Esophagus squamous epithelium (tissue), 4 donors: ENCODE measurements around the gene RNU1-2.
"Not testable (repeated sequence)": the region's sequence is repeated elsewhere in the genome, so short reads cannot be mapped to it uniquely, and the experiment has no call there.

ENCODE experiments used
- CTCF ChIP-seq, 6 experiments: fragments of 450-650 bp in 4 of 6; fragments of 200-600 bp in 2 of 6; sonication (generic) in 2 of 6; IDR thresholded peaks; one replicate each; pipeline ENCODE4 v1.5.1; 2016 to 2019; ENCODE audit warnings: antibody characterized with exemption in 6 of 6, mild to moderate bottlenecking in 4 of 6, moderate library complexity in 4 of 6
- POLR2A ChIP-seq, 4 donors: fragments of 450-650 bp; IDR thresholded peaks; one replicate each; pipeline ENCODE4 v1.6.1; 2017; ENCODE audit warnings: antibody characterized with exemption in 4 of 4, mild to moderate bottlenecking in 4 of 4, moderate library complexity in 3 of 4

DNA sequence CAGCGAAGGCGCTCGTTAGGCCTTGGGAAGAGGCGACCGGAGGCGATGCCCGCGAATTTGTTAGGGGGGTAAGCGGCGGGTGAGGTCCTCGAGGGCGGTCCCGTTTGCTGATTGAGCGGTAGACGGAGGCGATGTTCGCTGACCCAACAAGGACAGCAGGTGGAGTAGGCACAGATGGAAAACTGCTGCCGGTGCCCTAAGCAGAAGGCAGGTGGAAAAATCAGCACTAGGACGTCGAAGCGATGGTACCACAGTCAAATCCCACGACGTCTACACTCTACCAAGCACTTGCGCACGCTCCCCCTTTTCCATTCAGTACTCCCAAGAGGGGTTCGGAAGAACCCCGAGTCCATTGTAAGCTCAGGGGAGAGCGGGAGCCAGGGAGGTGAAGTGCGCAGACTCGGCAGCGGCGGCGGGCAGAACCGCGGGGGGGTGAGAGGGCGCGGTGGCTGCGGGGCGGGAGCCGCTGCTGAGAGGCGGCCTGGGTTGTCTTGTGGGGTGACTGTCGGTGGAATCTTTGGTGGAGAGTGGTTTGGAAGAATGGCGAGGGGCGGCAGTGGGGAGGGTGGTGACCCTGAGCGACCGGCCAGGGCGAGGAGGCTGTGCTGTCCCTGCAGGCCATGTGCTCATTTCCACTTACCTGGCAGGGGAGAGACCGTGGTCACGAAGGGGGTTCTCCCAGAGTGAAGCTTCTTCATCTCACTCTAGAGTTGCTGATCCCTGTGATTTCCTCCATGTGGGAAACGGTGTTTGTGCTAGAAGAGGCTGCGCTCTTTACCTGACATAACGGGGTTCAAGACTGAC is 22.5 kb upstream of the RNU1-2 start:
- not testable (repeated sequence) for TF ChIP-seq CTCF, POLR2A (IDR thresholded peaks at IDR 0.05)
